Stomach (tissue), 9 donors: Measurements from ENCODE around the gene DCANP1. TPM values are rescaled to one million over a fixed set of nuclear protein-coding genes. Genes with fewer than 3 reads are reported as not detected.

Source experiments
- DNase-seq, 2 donors: peaks; one replicate each; pipeline versions ENCODE4 v3.0.0 to v3.0.0-alpha.2; 2013 to 2019
- H3K27ac ChIP-seq, 5 donors: fragments of 200-600 bp in 4 of 5; sonication (generic) in 4 of 5; one replicate each; pipeline ENCODE4 v1.5.1; 2013 to 2019; ENCODE audit warnings: mild to moderate bottlenecking in 1 of 5, moderate library complexity in 1 of 5
- H3K27me3 ChIP-seq, 3 donors: fragments of 200-600 bp; sonication (generic); one replicate each; pipeline ENCODE4 v1.5.1; 2017 to 2019; ENCODE audit warnings: mixed run types in 1 of 3
- H3K36me3 ChIP-seq, 4 donors: fragments of 200-600 bp; sonication (generic); 1 replicate in 3 of 4; 2 replicates in 1 of 4; pipeline ENCODE4 v1.5.1; 2016 to 2019
- H3K4me1 ChIP-seq, 4 donors: fragments of 200-600 bp; sonication (generic); one replicate each; pipeline ENCODE4 v1.5.1; 2016 to 2019
- H3K4me3 ChIP-seq, 4 donors: fragments of 200-600 bp; sonication (generic) in 3 of 4; one replicate each; pipeline ENCODE4 v1.5.1; 2016 to 2019; ENCODE audit warnings: mild to moderate bottlenecking in 1 of 4
- H3K9me3 ChIP-seq, 4 donors: fragments of 200-600 bp; sonication (generic); one replicate each; pipeline ENCODE4 v1.5.1; 2016 to 2019
- EP300 ChIP-seq: sonication (generic); formaldehyde crosslinking; IDR thresholded peaks from one replicate; pipeline ENCODE4 v1.6.1; 2017; ENCODE audit warnings: antibody characterized with exemption
- POLR2A ChIP-seq, 4 donors: fragments of 450-650 bp; IDR thresholded peaks; one replicate each; pipeline ENCODE4 v1.6.1; 2016; ENCODE audit warnings: antibody characterized with exemption in 4 of 4, control low read depth in 2 of 4, mild to moderate bottlenecking in 1 of 4, moderate library complexity in 1 of 4
- POLR2AphosphoS5 ChIP-seq, 3 donors: sonication (generic); formaldehyde crosslinking; IDR thresholded peaks; one replicate each; pipeline ENCODE4 v1.6.1; 2016; ENCODE audit warnings: antibody characterized with exemption in 3 of 3
- WGBS, 5 donors: extraction: QIAGEN DNeasy Blood & Tissue Kit in 3 of 5; methylation state at CpG; one replicate each; pipeline versions ENCODE4 v1.1.5 to v1.1.7; 2013 to 2018; 5-methylcytosine and 5-hydroxymethylcytosine counted together
- intact Hi-C: fragments of 100-400 bp; cut with DNase I; formaldehyde crosslinking; loops from one replicate; pipeline ENCODE4 v1.15.1; 2023; ENCODE audit warnings: low total_unique reads
- polyA plus RNA-seq, 3 donors: library from polyadenylated mRNA; stranded (reverse); fragments of 200-250 nt; gene quantifications; one replicate each; pipeline ENCODE4 v1.2.3, GENCODE V29; 2013
- total RNA-seq, 5 donors: library from RNA; depleted of rRNA; stranded (reverse); fragments of >200 nt; gene quantifications; one replicate each; pipeline versions ENCODE4 v1.1.0 to v1.2.3, GENCODE V29; 2014 to 2016
- TF ChIP-seq, protein P1 (sequence below), 7 experiments: fragments of 450-650 bp in 4 of 7; fragments of 200-600 bp in 3 of 7; sonication (generic) in 3 of 7; IDR thresholded peaks; one replicate each; pipeline ENCODE4 v1.5.1; 2016 to 2019; ENCODE audit warnings: antibody characterized with exemption in 7 of 7, control low read depth in 2 of 7, mild to moderate bottlenecking in 1 of 7
- donor health status: healthy with polysubstance abuse.
- donor health status: Bipolar disorder and iron deficiency.
- donor health status: healthy.

DCANP1 gene
- total and polyA plus RNA-seq, 8 donors: 0.55 TPM; not detected in 7

DNA sequence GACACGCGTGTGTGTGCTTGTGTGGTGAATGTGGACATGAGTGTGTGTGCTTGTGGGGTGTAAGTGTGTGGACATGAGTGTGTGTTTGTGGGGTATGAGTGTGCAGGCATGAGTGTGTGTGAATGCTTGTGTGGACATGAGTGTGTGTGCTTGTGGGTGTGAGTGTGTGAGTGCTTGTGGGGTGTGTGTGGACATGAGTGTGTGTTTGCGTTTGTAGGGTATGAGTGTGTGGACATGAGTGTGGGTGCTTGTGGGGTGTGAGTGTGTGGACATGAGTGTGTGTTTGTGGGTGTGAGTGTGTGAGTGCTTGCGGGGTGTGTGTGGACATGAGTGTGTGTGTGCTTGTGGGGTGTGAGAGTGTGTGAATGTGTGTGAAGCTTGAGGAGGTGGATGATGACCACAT lies 34.8 kb upstream of the DCANP1 start:
- 91 to 98% (median 98%) methylated on average over 4 of the region's 4 CpGs for WGBS, 5 donors
- Histone ChIP-seq H3K27ac (no peak overlapping the region), H3K4me3 (no peak overlapping the region), H3K4me1 (no peaks in the 10 kb centered on the region), H3K9me3 (no peaks in the 10 kb centered on the region), H3K36me3 (no peaks in the 10 kb centered on the region), H3K27me3 (peaks cover 0 to 69% (median 30%) of the 10 kb centered on the region in 3 donors)
- DNase-seq: no peak
- TF ChIP-seq, protein P1, sequence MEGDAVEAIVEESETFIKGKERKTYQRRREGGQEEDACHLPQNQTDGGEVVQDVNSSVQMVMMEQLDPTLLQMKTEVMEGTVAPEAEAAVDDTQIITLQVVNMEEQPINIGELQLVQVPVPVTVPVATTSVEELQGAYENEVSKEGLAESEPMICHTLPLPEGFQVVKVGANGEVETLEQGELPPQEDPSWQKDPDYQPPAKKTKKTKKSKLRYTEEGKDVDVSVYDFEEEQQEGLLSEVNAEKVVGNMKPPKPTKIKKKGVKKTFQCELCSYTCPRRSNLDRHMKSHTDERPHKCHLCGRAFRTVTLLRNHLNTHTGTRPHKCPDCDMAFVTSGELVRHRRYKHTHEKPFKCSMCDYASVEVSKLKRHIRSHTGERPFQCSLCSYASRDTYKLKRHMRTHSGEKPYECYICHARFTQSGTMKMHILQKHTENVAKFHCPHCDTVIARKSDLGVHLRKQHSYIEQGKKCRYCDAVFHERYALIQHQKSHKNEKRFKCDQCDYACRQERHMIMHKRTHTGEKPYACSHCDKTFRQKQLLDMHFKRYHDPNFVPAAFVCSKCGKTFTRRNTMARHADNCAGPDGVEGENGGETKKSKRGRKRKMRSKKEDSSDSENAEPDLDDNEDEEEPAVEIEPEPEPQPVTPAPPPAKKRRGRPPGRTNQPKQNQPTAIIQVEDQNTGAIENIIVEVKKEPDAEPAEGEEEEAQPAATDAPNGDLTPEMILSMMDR (IDR thresholded peaks at IDR 0.05): no peak
- no peak for TF ChIP-seq EP300
- TF ChIP-seq POLR2AphosphoS5 (IDR thresholded peaks at IDR 0.05): no peak
- no peak for TF ChIP-seq POLR2A (IDR thresholded peaks at IDR 0.05)
- intact Hi-C loops: no loop called here

DNA sequence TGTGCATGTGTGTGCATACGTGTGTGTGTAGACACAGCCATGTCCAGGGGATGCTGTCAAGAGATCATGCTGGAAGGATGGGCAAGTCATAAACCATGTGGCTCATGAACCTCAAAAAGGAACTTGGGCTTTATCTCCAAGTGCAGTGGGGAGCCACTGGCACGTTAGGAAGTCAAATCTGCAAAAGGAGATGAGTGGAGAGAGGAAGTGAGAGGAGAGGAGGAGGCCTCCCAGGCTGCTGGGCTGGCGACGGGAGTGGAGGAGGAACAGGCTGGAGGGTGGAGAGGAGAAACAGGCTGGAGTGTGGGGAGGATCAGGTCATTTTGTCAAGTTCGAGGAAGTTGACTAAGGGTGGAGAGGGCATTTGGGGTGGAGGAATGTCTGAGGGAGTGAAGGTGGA lies 34.2 kb upstream of the DCANP1 start:
- WGBS, 5 donors: 50 to 60% (median 53%) methylated on average over 5 of the region's 5 CpGs
- Histone ChIP-seq H3K9me3 (no peaks in the 10 kb centered on the region), H3K4me1 (no peaks in the 10 kb centered on the region), H3K27me3 (peaks cover 0 to 69% (median 27%) of the 10 kb centered on the region in 3 donors), H3K27ac (no peak overlapping the region), H3K4me3 (no peak overlapping the region), H3K36me3 (no peaks in the 10 kb centered on the region)
- no peak for DNase-seq
- TF ChIP-seq, protein P1 (IDR thresholded peaks at IDR 0.05): no peak
- TF ChIP-seq POLR2A (IDR thresholded peaks at IDR 0.05): no peak
- TF ChIP-seq EP300: no peak
- intact Hi-C loops: no loop called here

DNA sequence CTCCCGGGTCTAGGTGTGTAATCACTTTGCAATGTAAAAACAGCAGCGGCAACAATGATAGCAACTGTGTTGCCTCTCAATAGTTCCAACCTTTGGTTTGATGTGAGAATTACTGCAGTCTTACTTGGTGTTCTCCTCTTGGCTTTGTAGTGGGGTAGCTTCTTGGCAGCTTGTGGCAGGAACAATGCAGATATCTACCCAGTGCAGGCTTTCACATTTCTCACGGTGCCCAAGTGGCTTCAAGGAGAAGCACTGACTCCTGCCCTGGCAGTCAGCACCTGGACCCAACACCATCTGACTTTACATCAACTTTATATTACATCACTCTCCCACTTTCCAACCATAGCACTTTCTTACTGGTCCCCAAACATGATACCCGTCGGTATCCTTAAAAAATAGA lies 33.4 kb upstream of the DCANP1 start:
- no peak for DNase-seq

DNA sequence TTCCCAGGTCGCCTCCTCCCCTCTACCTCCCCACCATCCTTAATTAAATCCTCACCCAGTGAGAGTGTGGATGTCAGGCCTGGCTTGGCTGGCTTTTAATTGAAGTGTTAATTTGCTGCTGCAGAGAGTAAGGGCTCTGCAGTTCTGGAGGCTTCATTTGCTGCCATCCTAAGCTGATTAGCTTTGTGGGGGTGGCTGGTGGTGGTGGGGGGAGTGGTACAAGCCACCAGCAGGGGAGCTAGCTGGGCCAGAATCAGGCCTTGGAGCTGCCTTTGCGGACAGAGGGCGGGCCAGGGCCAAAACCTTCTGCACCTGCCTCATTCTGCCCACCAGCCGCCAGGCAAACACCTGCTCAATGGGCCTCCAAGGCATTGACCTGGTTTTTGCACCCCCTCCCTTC lies 31.8 kb upstream of the DCANP1 start:
- no peaks in the 10 kb centered on the region for H3K36me3 ChIP-seq
- H3K27ac ChIP-seq: no peak overlapping the region
- no peak for TF ChIP-seq EP300
- peaks cover 0 to 69% (median 21%) of the 10 kb centered on the region in 3 donors for H3K27me3 ChIP-seq
- no peak overlapping the region for H3K4me3 ChIP-seq
- intact Hi-C loops: no loop called here
- H3K9me3 ChIP-seq: no peaks in the 10 kb centered on the region
- DNase-seq: no peak
- no peaks in the 10 kb centered on the region for H3K4me1 ChIP-seq
- WGBS, 5 donors: 67 to 86% (median 84%) methylated on average over 4 of the region's 4 CpGs

More for the DNA sequence above, 33.4 kb upstream of the DCANP1 start:
- Histone ChIP-seq H3K36me3 (no peaks in the 10 kb centered on the region), H3K4me1 (no peaks in the 10 kb centered on the region), H3K27me3 (peaks cover 0 to 63% (median 21%) of the 10 kb centered on the region in 3 donors), H3K27ac (no peak overlapping the region), H3K9me3 (no peaks in the 10 kb centered on the region), H3K4me3 (no peak overlapping the region)
- WGBS, 5 donors: 76 to 89% (median 86%) methylated on average over 5 of the region's 5 CpGs
- intact Hi-C loops: no loop called here
- no peak for TF ChIP-seq POLR2A (IDR thresholded peaks at IDR 0.05)
- TF ChIP-seq, protein P1 (IDR thresholded peaks at IDR 0.05): no peak
- TF ChIP-seq POLR2AphosphoS5 (IDR thresholded peaks at IDR 0.05): no peak
- no peak for TF ChIP-seq EP300

DNA sequence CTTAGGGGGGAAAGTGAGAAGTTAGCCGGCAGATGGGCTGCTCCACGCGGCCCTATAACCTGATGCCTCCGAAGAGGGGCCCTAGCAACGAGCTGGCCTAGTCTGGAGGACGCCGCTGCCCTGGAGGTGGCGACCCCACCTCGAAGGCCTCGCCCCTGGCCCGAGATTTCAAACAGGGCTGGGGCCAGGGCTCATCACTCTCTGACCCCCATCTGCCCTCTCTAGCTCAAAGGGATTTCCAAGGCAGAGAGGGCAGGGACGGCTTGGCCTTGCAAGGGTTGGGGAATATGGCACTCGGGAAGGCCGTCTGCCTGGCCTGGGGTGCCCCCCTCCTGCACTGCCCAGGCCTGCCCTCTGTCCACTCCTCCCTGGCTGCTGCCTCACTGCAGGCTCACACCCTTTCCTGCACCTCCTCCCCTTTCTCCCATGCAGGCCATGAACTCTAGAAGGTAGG lies 30.5 kb upstream of the DCANP1 start:
- intact Hi-C loops: no loop called here
- Histone ChIP-seq H3K27ac (no peak overlapping the region), H3K27me3 (peaks cover 0 to 73% (median 24%) of the 10 kb centered on the region in 3 donors), H3K4me1 (no peaks in the 10 kb centered on the region), H3K36me3 (no peaks in the 10 kb centered on the region), H3K4me3 (no peak overlapping the region), H3K9me3 (no peaks in the 10 kb centered on the region)
- WGBS, 5 donors: 54 to 84% (median 56%) methylated on average over 7 to 14 of the region's 14 CpGs
- no peak for DNase-seq
- TF ChIP-seq EP300 (no peak), POLR2A (IDR thresholded peaks at IDR 0.05) (no peak), POLR2AphosphoS5 (IDR thresholded peaks at IDR 0.05) (no peak)
- TF ChIP-seq, protein P1 (IDR thresholded peaks at IDR 0.05): no peak
